DOHH2 (cell line): ENCODE measurements around the gene MTHFSD.

Source experiments
- EZH2phosphoT487 ChIP-seq: fragments of 200-600 bp; sonication (generic); IDR thresholded peaks from 2 replicates; pipeline ENCODE4 v1.6.1; 2017; ENCODE audit warnings: borderline replicate concordance, mild to moderate bottlenecking, antibody characterized with exemption, low read length, moderate library complexity, mixed read lengths
- TF ChIP-seq, protein P1 (sequence below): fragments of 200-600 bp; sonication (generic); IDR thresholded peaks from one replicate; pipeline ENCODE4 v1.5.1; 2014; ENCODE audit warnings: antibody characterized with exemption, mild to moderate bottlenecking, low read depth, low read length; ENCODE audit not compliant: poor library complexity, severe bottlenecking

DNA sequence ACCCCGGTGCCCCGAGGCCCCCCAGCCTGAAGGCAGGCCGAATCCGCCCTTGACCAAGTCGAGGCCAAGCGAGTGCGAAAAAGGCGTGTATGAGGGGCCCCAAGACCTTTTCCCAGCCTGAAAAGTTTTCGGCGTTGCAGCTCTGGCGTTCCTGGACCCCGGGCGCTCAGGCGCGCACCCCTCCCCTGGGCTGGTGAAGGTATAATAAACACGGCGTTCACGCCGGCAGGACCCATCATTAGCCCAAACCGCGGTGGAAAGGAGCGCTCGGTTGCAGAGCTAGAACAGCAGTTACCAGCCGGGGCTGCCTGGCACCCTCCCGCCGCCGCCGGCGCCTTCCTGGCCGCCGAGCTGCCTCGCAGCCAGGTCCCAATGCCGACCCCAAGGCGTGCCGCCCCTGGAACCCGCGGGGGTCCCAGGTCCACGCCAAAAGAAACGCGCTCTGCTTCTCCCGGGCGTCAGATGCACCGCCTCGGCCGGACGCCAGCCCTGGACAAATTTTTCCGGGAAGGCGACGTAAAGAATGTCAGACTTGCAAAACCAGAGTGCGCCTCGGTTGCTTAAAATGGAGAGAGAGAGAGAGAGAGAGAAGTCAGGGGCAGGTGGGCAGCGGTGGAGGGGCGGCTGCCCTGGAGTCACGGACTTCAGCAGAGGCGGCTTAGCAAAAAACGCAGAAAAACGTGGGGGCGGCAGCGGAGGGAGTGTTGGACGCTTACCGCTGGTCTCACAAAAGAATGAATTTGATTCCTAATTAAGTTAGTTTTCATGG, 56.2 kb downstream of the MTHFSD start:
- TF ChIP-seq, protein P1, sequence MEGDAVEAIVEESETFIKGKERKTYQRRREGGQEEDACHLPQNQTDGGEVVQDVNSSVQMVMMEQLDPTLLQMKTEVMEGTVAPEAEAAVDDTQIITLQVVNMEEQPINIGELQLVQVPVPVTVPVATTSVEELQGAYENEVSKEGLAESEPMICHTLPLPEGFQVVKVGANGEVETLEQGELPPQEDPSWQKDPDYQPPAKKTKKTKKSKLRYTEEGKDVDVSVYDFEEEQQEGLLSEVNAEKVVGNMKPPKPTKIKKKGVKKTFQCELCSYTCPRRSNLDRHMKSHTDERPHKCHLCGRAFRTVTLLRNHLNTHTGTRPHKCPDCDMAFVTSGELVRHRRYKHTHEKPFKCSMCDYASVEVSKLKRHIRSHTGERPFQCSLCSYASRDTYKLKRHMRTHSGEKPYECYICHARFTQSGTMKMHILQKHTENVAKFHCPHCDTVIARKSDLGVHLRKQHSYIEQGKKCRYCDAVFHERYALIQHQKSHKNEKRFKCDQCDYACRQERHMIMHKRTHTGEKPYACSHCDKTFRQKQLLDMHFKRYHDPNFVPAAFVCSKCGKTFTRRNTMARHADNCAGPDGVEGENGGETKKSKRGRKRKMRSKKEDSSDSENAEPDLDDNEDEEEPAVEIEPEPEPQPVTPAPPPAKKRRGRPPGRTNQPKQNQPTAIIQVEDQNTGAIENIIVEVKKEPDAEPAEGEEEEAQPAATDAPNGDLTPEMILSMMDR = no peak
- no peak for TF ChIP-seq EZH2phosphoT487
